Central memory CD8-positive, alpha-beta T cell (primary cell): ENCODE data around the gene ZNF296.

Experiments used
- ATAC-seq: fragments of 150-1000 bp; cut with Tn5 transposase; replicated peaks from 2 replicates; pipeline ENCODE4 v1.10.0; 2022; ENCODE audit warnings: mild to moderate bottlenecking, moderate FRiP score, moderate number of reproducible peaks; ENCODE audit not compliant: poor library complexity, severe bottlenecking; ENCODE audit errors: extremely low read depth
- DNase-seq, 2 donors: peaks; one replicate each; pipeline ENCODE4 v3.0.0; 2021; ENCODE audit warnings: low spot score in 2 of 2
- H3K27ac Mint-ChIP-seq: one replicate; pipeline ENCODE4 v1.8.0; 2022; ENCODE audit warnings: low read depth, mild to moderate bottlenecking, moderate library complexity, mixed read lengths
- H3K27me3 Mint-ChIP-seq: one replicate; pipeline ENCODE4 v1.8.0; 2022; ENCODE audit warnings: mixed read lengths
- H3K36me3 Mint-ChIP-seq: one replicate; pipeline ENCODE4 v1.8.0; 2022; ENCODE audit warnings: mild to moderate bottlenecking, moderate library complexity, mixed read lengths; ENCODE audit not compliant: insufficient read depth
- H3K4me1 Mint-ChIP-seq: one replicate; pipeline ENCODE4 v1.8.0; 2022; ENCODE audit warnings: mixed read lengths
- H3K4me3 Mint-ChIP-seq: one replicate; pipeline ENCODE4 v1.8.0; 2022; ENCODE audit warnings: mild to moderate bottlenecking, moderate library complexity, mixed read lengths
- H3K9me3 Mint-ChIP-seq: one replicate; pipeline ENCODE4 v1.8.0; 2022; ENCODE audit warnings: mixed read lengths

The ZNF296 gene

DNA sequence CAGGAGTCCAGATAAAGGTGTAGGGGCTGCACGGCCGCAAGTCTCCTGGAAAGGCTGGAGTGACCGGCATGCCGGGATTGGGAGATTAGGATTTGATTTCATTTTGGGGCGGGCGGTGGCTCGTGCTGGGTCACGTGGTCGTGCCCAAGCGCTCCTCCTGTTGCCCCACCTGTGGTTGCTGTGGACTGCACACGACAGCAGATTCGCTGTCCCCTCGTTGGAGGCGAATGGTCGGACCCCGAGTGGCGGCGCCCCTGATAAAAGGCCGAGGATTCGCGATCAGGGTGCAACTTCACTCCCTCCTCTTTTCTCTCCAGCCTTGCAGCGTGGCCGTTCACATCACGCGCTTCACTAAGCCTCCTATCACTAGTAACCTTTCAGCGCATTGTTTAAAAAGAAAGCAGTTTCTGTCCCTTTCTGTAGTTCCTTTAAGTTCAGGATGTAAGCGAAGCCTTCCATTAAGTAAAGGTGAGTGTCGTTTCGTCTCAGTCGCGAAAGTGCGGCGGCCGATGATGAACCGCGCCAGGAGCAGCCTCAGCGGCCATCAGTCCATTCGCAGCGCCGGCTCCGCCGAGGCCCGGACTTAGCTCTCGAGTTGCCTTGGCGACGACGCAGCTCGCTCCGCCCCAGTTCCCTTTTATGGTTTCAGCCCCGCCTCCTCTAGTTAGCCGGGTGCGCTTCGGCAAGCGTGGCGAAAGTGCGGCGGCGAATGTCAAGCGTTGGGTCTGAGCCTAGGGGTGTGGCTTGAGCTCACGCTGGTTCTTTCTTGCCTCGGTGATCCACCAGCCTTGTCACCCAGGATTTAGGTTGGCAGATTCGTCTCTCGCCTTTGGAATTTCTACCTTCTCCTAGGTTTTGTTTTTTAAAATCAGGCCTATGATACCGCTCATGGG, 15.0 kb upstream of the ZNF296 start:
- H3K27ac Mint-ChIP-seq, result peak overlapping the region; percentile 98
- peaks cover 24% of the 10 kb centered on the region for H3K36me3 Mint-ChIP-seq
- H3K4me3 Mint-ChIP-seq, result peak overlapping the region; percentile 96
- no peaks in the 10 kb centered on the region for H3K9me3 Mint-ChIP-seq
- no peaks in the 10 kb centered on the region for H3K27me3 Mint-ChIP-seq
- ATAC-seq (peak; percentile 20), DNase-seq (peak; percentile 88 to 95)
- peaks cover 64% of the 10 kb centered on the region for H3K4me1 Mint-ChIP-seq

DNA sequence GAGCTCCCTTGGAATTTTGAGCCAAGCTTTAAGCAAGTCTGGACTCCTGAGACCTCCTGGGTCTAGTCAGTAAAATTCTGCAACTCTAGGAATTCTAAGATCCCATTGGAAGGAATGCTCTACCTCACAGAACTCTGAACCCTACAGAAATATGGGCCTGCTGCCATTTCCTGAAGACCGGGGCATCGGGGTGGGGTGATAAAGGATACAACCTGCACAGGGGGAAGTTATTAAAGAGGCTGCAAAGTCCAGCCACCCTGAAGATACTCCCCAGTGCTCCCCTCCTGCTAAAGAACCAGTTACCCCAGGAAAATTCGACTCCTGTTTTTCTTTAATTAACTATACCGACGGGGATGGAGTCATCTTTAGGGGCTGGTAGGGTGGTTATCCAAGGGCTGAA, 14.3 kb upstream of the ZNF296 start:
- no peaks in the 10 kb centered on the region for H3K27me3 Mint-ChIP-seq
- DNase-seq, result no peak
- no peak for ATAC-seq
- H3K4me1 Mint-ChIP-seq, result peaks cover 59% of the 10 kb centered on the region
- H3K36me3 Mint-ChIP-seq, result peaks cover 26% of the 10 kb centered on the region
- no peak overlapping the region for H3K27ac Mint-ChIP-seq
- H3K4me3 Mint-ChIP-seq, result no peak overlapping the region
- H3K9me3 Mint-ChIP-seq, result no peaks in the 10 kb centered on the region

DNA sequence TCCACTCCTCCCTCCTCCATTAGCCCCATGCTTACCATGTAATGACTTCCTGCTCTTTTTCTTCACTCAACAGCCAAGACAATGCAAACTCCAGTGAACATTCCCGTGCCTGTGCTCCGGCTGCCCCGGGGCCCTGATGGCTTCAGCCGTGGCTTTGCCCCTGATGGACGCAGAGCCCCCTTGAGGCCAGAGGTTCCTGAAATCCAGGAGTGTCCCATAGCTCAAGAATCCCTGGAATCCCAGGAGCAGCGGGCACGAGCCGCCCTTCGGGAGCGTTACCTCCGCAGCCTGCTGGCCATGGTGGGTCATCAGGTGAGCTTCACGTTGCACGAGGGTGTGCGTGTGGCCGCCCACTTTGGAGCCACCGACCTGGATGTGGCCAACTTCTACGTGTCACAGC, 13.8 kb upstream of the ZNF296 start:
- H3K36me3 Mint-ChIP-seq, result peaks cover 31% of the 10 kb centered on the region
- H3K4me3 Mint-ChIP-seq, result no peak overlapping the region
- DNase-seq, result no peak
- H3K4me1 Mint-ChIP-seq, result peaks cover 56% of the 10 kb centered on the region
- H3K27me3 Mint-ChIP-seq, result no peaks in the 10 kb centered on the region
- no peaks in the 10 kb centered on the region for H3K9me3 Mint-ChIP-seq
- no peak overlapping the region for H3K27ac Mint-ChIP-seq
- no peak for ATAC-seq

DNA sequence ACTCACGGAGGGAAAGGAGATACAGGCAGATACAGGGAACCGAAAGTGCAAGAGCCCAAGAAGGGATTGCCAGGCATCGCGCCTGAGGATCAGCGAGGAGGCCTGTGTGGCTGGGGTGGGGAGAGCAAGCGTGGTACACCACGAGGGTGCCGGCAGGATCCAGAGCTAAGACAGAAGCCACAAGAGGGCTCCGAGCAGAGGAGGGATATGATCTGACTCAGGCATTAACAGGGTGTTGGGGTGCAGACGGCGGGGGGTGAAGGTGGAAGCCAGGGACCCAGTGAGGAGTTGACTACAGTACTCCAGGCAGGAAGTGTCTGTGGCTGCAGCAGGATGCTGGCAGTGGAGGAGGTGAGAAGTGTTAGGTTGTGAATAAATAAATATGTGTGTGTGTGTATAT, 11.3 kb upstream of the ZNF296 start:
- ATAC-seq (peak; percentile 98), DNase-seq (peak; percentile 52 to 91)
- H3K4me3 Mint-ChIP-seq, result peak overlapping the region; percentile 25
- H3K4me1 Mint-ChIP-seq, result peaks cover 35% of the 10 kb centered on the region
- peak overlapping the region; percentile 90 for H3K27ac Mint-ChIP-seq
- no peaks in the 10 kb centered on the region for H3K9me3 Mint-ChIP-seq
- peaks cover 35% of the 10 kb centered on the region for H3K36me3 Mint-ChIP-seq
- no peaks in the 10 kb centered on the region for H3K27me3 Mint-ChIP-seq

DNA sequence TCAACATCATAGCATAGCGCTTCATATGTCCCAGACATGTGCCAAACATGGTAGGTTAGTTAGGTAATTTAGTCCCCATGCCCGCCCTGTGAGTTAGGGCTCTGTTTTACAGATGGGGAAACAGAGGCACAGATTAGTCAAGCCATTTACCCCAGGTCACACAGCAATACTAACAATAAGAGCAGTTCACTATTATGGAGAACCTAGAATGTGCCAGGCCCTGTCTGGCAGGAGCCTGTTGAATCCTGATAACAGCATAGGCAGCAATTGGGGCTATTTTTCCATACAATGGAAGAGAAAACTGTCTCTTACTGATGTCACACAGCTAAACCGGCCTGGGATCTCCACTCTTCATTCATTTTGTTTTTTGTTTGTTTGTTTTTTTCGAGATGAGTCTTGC, 10.2 kb upstream of the ZNF296 start:
- peak overlapping the region; percentile 90 for H3K27ac Mint-ChIP-seq

DNA sequence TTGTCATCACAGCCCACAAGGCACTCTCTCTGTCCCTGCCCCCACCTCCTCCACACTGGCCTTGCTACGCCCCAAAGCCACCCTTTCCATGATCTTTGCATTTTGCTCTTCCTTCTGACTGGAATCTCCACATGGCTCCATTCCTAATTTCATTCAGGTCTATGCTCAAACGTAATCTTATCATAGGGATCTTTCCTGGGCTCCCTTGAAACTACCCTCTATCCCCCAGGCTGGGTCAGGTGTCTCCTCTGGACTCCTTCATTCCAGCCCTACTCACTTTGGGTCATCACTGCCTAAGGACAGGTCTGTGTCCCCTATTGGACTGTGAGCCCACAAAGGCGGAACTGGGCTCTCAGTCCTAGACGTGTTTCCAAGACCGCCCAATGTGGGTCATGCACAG, 5.9 kb upstream of the ZNF296 start:
- DNase-seq (no peak), ATAC-seq (no peak)
- Mint-ChIP-seq H3K27ac (no peak overlapping the region), H3K9me3 (no peaks in the 10 kb centered on the region), H3K27me3 (no peaks in the 10 kb centered on the region), H3K36me3 (peaks cover 33% of the 10 kb centered on the region), H3K4me3 (peak overlapping the region; percentile 2), H3K4me1 (peaks cover 49% of the 10 kb centered on the region)

More for the DNA sequence above, 10.2 kb upstream of the ZNF296 start:
- Mint-ChIP-seq H3K4me1 (peaks cover 34% of the 10 kb centered on the region), H3K9me3 (no peaks in the 10 kb centered on the region), H3K36me3 (peaks cover 31% of the 10 kb centered on the region), H3K4me3 (no peak overlapping the region), H3K27me3 (no peaks in the 10 kb centered on the region)
- ATAC-seq (no peak), DNase-seq (no peak)

DNA sequence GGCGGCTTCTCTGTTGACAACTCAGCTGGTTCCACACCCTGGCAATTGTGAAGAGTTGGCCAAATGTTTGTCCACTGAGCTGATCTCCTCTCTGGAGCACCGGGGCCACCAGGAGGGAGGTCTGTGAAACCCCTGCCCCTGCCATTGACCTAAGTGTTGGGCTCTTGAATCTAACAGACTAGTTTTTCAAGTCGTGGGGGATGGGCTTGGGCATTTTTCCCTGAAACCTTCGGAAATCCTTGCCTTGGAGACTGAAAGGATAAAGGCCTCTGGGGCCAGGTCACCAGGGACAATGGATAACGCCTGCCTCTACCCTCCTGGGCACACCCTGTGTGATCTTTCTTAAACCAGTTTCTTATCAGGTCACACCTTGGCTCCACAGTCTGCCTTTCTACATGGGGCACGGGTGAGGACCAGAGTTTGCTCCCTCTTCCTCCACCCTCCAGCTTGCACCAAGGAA, 3.7 kb upstream of the ZNF296 start:
- Mint-ChIP-seq H3K4me1 (peaks cover 50% of the 10 kb centered on the region), H3K27ac (peak overlapping the region; percentile 94)

DNA sequence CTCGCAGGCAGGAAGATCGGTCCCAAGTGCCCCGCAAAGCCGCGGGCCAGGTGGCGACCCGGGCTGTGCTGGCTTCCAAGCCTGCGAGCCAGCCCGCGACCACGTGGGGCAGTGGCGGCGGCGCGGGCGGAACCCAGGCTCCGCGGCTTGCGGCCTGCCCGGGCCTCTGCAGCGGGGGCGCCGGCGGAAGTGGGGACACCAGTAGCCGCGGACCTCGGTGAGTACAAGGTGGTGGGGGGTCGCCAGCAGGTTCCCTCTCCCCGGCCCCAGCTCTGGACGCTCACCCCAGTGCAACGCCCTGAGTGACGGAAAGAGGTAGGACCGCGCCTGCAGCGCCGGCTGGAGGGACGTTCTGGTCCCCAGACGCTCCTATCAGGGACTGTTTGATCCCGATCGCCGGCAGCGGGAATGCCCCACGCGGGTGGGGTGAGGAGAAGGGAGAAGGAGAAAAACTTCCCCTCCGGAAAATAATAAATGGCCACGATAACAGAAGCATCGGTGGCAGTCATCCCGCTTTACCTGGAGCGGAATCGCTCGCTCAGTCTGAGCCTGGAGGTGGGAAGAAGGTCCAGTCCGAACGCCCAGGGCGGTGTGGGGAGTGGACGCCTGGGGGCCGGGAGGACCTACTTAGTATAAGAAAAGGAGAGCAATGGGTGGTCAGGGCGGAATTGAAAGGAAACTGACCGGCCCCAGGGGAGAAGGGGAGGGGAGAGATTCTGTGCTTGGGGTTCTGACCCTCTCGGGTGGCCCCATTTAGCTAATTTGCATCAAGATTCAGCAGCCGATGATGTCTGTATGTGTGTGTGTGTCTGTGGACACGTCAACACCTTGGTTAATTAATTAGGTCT, 3.0 kb upstream of the ZNF296 start, which contains the start of gene GEMIN7:
TSS of gene GEMIN7 (plus strand) at position 198 of the 848 bp plus-strand sequence. CDS start 10,855 bp downstream, outside the sequence.
- Mint-ChIP-seq H3K27ac (peak within 1 kb of the TSS; percentile 94), H3K4me3 (peak within 1 kb of the TSS; percentile 97), H3K9me3 (no peaks in the 10 kb centered on the region), H3K36me3 (peaks cover 25% of the 10 kb centered on the region), H3K4me1 (peaks cover 54% of the 10 kb centered on the region), H3K27me3 (no peaks in the 10 kb centered on the region)
- DNase-seq, result peak; percentile 64 to 70
- ATAC-seq, result peak; percentile 61

More for the DNA sequence above, 3.7 kb upstream of the ZNF296 start:
- DNase-seq (no peak), ATAC-seq (no peak)
- Mint-ChIP-seq H3K27me3 (no peaks in the 10 kb centered on the region), H3K4me3 (peak overlapping the region; percentile 97), H3K36me3 (peaks cover 28% of the 10 kb centered on the region), H3K9me3 (no peaks in the 10 kb centered on the region)

DNA sequence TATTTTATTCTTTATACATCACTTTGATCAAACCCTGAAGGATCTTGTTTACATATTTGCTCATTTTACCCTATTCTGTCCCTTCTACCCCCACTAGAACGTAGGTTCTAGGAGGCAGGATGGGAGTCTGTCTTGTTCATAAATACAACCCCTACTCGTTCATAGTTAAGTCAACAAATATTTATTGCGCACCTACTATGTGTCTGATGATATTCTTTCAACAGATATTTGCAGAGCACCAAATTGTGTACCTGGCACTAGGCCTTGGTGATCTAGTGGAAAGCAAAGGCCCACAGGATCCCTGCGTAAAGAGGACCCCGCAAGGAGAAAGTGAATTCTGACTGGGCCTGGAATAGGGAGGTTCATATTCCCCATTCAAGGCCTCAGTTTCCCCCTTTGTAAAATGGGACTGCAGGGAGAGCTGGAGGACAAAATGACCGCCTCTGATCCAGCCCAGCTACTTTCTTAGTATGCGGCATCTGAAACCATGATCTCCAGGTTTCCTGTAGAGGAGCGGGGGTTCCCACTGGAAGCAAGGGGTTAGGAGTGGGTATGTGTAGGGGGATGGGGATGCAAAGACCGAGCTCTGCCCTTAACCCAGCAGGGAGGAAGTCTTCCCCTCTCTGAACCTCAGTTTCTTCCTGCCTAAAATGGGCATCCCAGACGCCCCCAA, 2.2 kb upstream of the ZNF296 start:
- peak overlapping the region; percentile 94 for H3K27ac Mint-ChIP-seq
- DNase-seq (no peak), ATAC-seq (no peak)
- no peaks in the 10 kb centered on the region for H3K27me3 Mint-ChIP-seq
- H3K4me1 Mint-ChIP-seq, result peaks cover 54% of the 10 kb centered on the region
- H3K9me3 Mint-ChIP-seq, result no peaks in the 10 kb centered on the region
- H3K4me3 Mint-ChIP-seq, result peak overlapping the region; percentile 97
- H3K36me3 Mint-ChIP-seq, result peaks cover 25% of the 10 kb centered on the region

DNA sequence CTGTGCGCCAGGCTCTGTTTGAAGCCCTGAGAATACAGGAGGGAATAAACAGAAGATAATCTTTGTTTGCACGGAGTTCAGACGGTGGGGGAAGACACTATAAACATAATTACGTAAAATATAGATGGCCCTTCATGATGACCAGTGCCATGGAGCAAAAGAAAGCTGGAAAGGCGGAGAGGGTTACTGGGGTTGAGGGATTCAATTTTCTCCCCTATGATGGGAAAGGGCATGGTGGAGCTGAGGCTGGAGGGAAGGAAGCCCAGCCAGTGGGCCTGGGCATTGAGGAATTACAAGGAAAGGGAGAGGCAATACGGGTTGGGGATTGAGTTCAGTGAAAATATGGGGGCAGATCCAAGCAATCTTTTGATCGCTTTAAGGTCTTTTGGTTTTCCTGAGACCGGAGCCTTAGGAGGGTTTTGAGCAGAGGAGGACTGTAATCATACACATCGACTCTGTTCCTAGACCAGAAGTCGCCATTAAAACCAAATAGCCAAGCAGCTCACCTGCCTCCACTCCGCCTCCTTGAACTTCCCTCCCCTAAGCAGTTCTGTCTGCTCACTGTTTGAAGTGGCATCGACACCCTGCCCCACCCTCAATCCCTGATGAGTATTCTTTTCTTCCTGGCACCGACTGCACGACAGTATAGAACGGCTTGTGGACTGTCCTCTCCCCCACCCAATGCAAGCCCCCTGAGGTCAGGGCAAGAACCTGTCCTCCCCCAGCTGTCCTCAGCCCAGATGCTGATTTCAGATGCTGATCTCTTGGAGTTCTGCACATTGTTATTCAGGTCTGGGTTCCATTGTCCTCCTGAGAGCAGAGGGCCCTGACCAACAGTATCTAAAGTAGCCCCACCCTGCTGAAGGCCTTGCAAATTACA, 813 bp upstream of the ZNF296 start:
- Mint-ChIP-seq H3K9me3 (no peaks in the 10 kb centered on the region), H3K4me1 (peaks cover 56% of the 10 kb centered on the region), H3K36me3 (peaks cover 21% of the 10 kb centered on the region), H3K4me3 (peak overlapping the region; percentile 80), H3K27me3 (no peaks in the 10 kb centered on the region), H3K27ac (peak overlapping the region; percentile 74)
- ATAC-seq (no peak), DNase-seq (no peak)

DNA sequence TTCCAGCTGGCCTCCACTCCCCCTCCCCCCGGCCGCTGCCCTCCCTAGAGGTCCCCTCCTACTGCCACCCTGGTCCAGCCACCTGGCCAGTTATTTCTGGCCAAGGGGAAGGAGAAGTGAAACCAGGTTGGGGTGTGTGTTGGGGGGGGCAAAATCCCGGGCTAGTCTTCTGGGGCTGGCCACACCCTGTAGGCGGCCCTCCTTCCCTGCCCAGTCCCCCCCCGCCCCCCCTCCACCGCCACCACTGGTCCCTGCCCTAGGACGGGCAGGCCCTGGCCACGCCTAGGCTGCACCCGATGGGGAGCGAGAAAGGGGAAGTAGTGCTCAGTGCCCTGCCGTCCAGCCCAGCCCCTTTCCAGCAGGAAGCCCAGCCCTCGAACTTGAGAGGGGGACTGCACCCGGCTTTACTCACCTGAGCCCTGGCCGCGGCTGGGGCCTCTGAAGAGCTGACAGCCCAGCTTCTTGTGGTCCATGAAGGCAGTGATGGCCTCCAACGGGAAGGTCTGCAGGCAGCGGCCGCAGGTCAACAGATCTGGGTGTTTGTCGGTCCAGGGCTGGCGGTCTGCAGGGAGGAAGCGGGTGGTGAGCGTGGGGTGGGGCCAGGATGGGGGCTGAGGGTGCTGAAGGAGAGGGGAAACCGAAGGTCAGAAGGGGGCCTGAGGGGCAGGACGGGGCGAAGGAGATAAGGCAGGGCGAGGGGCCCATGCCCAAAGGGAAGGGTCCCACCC, 813 bp downstream of the ZNF296 start:
- ATAC-seq (peak; percentile 20), DNase-seq (no peak)
- Mint-ChIP-seq H3K27ac (peak overlapping the region; percentile 73), H3K36me3 (peaks cover 18% of the 10 kb centered on the region), H3K4me1 (peaks cover 40% of the 10 kb centered on the region), H3K27me3 (no peaks in the 10 kb centered on the region), H3K4me3 (peak overlapping the region; percentile 80), H3K9me3 (no peaks in the 10 kb centered on the region)
